Left hindlimb (tissue), 1 donor: ENCODE data around the gene PRDM12.

Experiments used
- DNase-seq: peaks from one replicate; pipeline ENCODE4 v3.0.0-alpha.2; 2018

The PRDM12 gene

GRCh38 chr9:130693101-130693425 lies 28.7 kb downstream of the PRDM12 start:
- DNase-seq = no peak

- DNase-seq = peak; percentile 99
Measured at GRCh38 chr9:130693426-130694191, 29.2 kb downstream of the PRDM12 start, which contains the start of gene EXOSC2. TSS of gene EXOSC2 (plus strand) at chr9:130693780. CDS start at chr9:130693792, 12 bp downstream.

GRCh38 chr9:130694205-130694604 lies 29.8 kb downstream of the PRDM12 start:
- DNase-seq = no peak

GRCh38 chr9:130696139-130696650 lies 31.8 kb downstream of the PRDM12 start:
- no peak for DNase-seq

GRCh38 chr9:130696996-130697395 lies 32.6 kb downstream of the PRDM12 start:
- DNase-seq = no peak

- no peak for DNase-seq
Measured at GRCh38 chr9:130698514-130698913, 34.1 kb downstream of the PRDM12 start.

- DNase-seq = no peak
Measured at GRCh38 chr9:130699047-130699446, 34.7 kb downstream of the PRDM12 start.

- peak; percentile 72 for DNase-seq
Measured at GRCh38 chr9:130701059-130702022, 36.9 kb downstream of the PRDM12 start.

GRCh38 chr9:130703501-130703900 lies 39.1 kb downstream of the PRDM12 start:
- DNase-seq = no peak

GRCh38 chr9:130707225-130707976 lies 43.0 kb downstream of the PRDM12 start:
- peak; percentile 51 for DNase-seq

- DNase-seq = no peak
Measured at GRCh38 chr9:130710822-130711352, 46.5 kb downstream of the PRDM12 start.

- DNase-seq = no peak
Measured at GRCh38 chr9:130711469-130711868, 47.1 kb downstream of the PRDM12 start.

- DNase-seq = peak; percentile 99
Measured at GRCh38 chr9:130712564-130713285, 48.3 kb downstream of the PRDM12 start.

GRCh38 chr9:130713286-130713960 lies 49.0 kb downstream of the PRDM12 start:
- DNase-seq = peak; percentile 52

GRCh38 chr9:130714586-130715110 lies 50.3 kb downstream of the PRDM12 start:
- no peak for DNase-seq

- no peak for DNase-seq
Measured at GRCh38 chr9:130715270-130715669, 50.9 kb downstream of the PRDM12 start.

- DNase-seq = no peak
Measured at GRCh38 chr9:130718562-130718961, 54.2 kb downstream of the PRDM12 start.

- DNase-seq = no peak
Measured at GRCh38 chr9:130720762-130721161, 56.4 kb downstream of the PRDM12 start.

- no peak for DNase-seq
Measured at GRCh38 chr9:130728721-130729120, 64.3 kb downstream of the PRDM12 start.

- DNase-seq = no peak
Measured at GRCh38 chr9:130729145-130729544, 64.8 kb downstream of the PRDM12 start.

GRCh38 chr9:130731355-130731754 lies 67.0 kb downstream of the PRDM12 start:
- DNase-seq = no peak
